HG02943 (cell line): ENCODE results near the gene FOXP4.

Source experiments
- ATAC-seq: cut with Tn5 transposase; IDR thresholded peaks from one replicate; pipeline ENCODE4 v1.9.1; 2021; ENCODE audit warnings: mild to moderate bottlenecking, low read depth, moderate library complexity; ENCODE audit not compliant: unreplicated experiment

The FOXP4 gene, protein sequence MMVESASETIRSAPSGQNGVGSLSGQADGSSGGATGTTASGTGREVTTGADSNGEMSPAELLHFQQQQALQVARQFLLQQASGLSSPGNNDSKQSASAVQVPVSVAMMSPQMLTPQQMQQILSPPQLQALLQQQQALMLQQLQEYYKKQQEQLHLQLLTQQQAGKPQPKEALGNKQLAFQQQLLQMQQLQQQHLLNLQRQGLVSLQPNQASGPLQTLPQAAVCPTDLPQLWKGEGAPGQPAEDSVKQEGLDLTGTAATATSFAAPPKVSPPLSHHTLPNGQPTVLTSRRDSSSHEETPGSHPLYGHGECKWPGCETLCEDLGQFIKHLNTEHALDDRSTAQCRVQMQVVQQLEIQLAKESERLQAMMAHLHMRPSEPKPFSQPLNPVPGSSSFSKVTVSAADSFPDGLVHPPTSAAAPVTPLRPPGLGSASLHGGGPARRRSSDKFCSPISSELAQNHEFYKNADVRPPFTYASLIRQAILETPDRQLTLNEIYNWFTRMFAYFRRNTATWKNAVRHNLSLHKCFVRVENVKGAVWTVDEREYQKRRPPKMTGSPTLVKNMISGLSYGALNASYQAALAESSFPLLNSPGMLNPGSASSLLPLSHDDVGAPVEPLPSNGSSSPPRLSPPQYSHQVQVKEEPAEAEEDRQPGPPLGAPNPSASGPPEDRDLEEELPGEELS

DNA sequence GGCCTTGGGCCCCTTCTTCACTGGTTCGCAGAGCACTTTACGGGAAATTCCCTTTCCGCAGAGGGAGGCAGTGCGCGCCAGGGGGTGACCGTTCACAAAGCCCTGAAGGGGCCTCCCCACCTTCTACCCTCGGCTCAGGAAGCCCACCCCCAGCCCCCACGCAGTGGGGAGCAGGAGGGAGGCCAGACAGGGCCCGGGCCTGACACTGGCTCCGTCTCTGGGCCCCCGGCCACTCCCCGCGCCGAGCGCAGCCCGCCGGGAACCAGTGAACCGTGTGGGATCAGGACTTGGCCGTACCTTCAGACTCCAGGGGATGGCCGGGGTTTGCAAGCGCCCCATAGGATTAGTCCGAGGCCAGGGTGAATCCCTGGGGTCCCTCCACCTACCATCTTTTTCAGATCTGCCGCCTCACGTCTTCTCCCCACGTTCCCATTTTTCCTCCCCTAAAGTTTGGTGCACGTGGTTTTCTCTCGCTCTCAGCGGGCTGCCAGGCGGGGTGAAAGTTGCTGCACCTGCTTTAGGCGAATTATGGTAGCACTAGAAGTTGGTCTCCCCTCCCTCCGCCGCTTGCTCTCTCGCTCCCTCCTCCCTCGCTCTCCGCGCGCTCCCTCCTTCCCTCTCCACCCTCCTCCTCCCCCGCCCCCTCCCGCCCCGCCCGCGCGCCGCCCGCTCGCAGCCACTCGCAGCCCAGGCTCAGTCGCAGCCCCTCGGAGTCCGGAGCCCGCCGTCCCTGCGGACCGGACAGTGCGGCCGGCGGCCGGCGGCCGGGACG, at the start of gene FOXP4:
TSS of gene FOXP4 (plus strand) at position 679 of the 772 bp plus-strand sequence. CDS start 19,380 bp downstream, outside the sequence.
- peak; percentile 75 for ATAC-seq

DNA sequence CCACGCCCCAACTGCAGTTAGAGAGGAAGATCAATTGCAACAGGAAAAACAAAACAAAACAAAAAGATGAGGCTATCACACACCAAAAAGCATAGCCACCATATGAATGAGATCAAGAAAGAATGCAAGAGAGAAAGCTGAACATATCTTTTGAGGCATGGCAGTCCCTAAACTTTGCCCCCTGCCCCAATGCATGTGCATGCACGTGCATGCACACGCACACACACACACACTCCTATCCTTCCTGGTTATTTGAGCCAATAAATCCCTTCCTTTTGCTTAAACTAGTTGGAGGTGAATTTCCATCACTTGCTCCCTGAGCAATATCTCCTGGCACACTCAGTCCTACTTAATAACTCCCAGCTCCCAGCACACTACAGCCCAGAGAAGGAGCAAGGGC, 48.6 kb upstream of the FOXP4 start:
- ATAC-seq, result no peak

DNA sequence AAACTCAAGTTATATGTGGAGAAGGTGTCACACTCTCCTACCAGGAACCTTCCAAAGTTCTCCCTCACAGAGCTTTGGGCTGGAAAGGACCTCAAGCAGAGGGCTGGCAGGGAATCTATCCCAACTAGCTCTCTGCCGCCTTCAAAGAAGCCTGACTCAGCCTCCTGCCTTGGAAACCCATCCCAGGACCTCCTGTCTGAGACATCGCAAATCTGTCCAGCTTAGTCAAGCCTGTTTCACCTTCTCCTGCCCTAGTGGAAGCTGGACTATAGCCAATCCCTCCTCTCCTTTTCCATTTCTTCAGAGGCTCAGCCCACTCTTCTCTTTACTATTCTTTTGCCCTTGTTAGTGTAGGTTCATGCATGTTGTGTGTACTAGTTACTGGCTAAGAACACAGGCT, 48.2 kb upstream of the FOXP4 start:
- ATAC-seq, result no peak

DNA sequence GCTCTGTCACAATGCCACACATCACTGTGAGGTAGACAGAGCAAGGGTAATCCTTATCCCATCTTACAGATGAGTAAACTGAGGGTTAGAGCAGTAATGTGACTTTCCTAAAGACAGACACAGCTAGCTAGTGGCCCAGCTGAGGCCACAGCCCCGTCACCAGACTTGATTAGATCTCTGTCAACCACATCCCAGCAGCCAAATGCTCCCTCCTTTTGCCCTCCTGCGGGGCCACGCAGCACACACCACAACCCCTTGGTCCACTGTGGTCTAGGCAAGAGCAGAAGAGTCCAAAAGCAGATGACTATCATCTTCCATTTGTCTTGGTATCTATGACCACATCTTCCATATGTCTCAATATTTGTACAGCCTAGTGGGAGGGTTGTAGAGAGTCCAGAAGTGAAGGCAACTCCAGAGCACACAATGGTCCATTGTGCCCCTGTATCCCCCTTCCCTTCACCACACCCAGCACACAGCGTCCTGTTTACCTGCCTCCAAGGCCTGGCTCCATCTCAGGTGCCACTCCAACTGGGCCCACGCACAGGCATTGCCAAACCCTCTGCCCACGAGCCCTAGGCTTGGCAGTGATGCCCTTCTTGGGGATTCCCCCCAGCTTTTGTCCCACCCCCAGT, 47.1 kb upstream of the FOXP4 start:
- no peak for ATAC-seq

DNA sequence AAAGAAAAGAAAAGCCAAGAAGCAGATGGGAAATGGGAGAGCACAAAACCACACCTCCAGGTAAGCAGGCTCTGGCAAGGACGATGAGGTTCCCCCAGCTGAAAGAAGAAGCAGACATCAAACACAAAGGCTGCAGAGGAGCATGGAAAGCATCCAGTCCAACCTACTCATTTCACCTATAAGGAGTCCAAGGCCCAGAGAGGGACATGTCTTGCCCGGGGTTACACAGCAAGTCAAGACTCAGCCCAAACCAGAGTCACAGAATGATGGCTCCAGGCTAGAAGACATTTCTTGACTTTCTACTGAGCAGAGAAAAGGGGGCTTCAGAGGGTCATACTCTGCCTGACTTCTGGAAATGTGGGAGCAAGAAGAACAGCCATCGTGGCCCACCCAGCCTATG, 45.6 kb upstream of the FOXP4 start:
- no peak for ATAC-seq

DNA sequence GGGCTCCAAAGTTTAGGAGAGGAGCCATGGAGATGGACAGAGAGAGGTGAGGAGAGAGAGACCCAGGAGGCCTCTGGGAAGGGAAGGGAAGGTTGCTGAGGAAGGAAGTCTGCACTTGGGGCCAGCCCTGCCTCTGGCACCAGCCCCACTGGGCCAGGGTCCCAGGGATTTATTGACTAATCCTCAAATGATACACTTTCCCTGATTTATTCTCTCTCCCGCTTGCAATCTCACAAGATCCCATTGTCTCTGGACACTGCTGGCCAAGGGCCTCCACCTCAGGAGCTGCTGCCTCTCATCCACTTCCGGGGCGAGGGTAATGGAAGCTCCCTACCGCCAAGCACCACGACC, 43.6 kb upstream of the FOXP4 start:
- ATAC-seq, result no peak

DNA sequence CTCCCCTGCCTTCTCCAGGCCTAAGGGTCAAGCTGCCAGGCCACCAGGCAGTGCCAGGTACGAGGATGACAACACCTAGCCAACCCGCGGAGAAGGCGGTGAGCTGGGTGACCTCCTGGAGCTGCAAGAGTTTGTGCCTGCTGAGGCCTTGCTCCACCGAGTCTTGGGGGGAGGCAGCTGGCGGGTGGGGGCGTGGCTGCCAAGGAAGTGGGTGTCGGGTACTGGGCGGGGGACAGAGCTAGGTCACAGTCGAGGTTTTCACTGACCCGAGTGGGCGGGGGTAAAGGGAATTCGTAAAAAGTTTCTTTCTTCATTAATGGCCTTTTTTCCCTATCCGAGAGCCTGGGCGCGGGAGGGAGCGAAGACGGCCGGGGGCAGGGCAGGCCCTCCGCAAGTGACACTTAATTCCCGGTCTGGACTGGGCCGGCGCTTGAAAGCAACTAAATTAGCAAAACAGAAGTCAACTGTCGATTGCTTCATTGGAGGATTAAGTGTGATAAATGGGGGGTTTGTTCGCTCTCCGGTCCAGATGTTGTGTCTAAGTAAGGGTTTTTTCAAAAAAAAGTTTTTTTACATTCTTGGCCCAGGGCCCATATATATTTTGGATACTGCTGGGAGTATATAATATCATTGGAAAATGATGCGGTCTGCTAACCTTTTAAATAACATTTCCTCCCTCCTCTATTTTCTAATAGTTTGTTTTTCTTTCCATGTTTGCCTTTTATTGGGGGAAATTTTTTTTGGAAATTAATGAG, 43.1 kb upstream of the FOXP4 start:
- ATAC-seq, result no peak

DNA sequence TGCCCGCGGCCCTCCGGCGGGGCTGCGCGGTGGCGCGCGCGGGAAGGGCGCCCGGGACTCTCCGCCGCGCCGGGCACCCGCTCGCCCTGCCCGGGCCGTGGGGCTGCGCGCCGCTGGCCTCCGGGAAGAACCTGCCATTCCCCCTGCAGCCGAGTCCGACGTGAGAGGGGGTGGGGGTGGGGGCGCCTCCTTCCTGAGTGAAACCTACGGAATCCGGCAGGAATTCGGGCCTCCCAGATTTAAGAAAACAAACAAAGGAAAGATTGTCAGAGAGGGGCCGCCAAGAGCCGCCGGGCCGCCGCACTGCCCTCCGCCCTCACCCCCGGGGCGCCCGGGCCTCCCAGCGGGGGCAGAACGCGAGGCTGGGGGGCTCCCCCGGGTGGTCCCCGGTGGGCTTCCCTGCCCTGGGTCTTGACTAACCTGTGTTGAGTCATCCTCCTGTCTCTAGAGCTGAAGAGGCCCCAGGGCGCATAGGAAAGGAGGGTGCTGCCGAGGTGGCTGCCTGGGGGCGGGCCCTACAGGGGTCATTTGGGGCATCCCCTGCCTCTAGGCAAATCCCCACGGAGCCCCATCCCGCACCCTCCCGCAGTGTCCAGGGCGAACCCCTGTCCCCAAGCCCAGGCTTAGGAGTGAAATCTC, 42.2 kb upstream of the FOXP4 start:
- ATAC-seq, result no peak

DNA sequence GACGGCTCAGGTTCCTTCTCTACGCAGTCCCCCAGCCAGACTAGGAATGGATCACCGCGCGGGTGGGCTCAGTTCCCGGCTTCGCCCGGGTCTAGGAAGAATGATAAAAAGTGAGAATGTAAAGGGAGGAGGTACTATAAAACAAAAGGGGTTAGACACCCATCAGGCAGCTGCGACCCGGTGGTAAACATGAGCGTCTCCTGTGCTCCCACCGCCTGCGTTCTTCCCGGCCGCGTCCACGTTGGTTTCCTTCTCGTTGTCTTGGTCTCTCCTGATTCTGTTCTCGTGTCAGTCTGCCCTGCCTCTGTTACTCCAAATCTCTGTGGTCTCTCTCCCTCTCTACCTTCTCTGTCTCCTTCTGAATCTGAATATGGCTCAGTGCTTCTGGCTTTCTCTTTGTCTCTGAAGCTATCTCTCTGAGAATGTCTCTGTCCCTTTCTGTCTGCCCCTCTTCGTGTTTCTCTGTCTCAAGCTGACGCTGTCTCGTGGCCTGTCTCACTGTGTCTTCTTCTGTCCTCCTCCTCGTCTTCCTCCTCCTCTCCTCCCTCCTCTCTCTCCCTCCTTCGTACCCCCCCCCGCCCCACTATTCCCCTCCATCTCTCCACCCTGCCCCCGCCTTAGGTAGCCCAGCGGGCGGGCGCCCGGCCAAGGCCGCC, 41.6 kb upstream of the FOXP4 start:
- no peak for ATAC-seq

DNA sequence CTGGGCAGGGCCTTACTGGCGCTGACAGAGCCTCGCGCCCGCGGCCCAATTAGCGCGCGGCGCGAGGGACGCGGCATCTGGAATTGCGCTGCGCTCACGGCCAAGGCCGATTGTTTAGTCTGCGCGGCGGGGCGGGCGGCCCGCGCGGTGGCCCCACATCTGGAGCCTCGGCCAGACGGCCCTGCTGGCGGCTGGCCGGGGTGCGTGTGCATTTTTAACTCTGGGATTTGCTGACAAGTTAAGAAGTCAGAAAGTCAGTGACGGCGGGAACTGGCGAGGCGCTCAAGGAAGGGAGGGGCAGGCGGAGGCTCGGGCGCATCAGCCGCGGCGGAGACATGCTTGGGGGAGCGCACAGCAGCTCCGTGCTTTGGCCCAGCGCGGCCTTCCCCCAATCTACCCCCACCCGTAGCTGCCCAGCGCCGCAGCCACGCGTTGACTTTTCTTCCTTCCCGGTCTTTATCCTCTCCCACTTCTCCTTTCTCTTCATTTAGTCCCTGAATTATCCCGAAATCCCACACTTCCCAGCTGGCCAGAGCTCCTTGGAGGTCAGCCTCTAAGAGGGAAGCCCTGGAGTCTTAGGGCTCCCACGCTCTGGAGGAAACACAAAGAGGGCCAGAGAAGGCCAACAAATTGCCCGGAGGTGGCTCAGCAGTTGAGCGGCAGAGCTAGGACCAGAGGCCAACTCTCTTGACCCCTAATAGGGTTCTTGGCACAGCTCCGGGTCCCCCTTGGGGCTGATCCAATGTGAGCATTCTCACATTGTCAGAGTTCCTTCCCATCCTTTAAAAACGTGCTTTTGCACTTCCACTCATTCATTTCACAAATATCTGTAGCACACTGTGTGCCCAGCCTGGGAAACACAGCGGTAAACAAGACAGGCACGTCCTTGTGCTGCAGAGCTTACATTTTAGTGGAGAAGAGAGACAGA, 40.8 kb upstream of the FOXP4 start:
- no peak for ATAC-seq

DNA sequence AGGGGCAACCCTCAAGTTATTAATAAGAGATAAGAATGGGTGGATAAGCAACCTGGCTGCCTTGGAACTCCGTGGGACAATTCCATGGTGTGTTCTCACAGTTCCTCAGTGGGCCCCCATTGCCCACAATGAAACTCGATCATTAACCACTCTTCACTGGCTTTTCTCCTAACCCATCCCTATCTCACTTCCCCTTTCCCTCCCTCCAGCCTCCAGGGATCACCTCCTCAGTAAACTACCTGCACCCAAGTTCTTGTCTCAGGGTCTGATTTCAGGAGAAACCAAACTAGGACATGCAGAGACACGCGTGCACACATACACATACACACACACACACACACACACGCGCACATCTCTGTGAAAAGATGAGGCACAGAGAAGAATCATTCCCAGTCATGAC, 37.7 kb upstream of the FOXP4 start:
- ATAC-seq, result no peak

DNA sequence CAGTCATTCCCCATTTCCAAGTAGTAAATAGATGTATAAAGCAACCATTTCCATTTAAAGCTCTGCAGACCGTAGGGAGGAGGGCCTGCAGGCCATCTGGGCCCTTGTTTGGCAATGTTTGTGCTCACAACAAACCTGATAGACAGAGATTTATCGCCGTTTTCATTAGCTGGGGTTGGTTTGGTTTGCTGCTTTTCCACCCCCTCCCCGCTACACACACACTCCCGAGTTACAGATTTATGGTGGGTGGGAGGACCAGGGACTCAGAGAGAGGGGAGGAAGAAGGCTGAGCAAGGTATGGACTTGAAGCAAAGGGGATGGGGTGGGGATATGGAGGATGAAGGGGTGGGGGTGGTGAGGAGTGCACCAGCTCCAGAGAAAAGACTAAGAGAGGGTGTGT, 36.6 kb upstream of the FOXP4 start:
- no peak for ATAC-seq

DNA sequence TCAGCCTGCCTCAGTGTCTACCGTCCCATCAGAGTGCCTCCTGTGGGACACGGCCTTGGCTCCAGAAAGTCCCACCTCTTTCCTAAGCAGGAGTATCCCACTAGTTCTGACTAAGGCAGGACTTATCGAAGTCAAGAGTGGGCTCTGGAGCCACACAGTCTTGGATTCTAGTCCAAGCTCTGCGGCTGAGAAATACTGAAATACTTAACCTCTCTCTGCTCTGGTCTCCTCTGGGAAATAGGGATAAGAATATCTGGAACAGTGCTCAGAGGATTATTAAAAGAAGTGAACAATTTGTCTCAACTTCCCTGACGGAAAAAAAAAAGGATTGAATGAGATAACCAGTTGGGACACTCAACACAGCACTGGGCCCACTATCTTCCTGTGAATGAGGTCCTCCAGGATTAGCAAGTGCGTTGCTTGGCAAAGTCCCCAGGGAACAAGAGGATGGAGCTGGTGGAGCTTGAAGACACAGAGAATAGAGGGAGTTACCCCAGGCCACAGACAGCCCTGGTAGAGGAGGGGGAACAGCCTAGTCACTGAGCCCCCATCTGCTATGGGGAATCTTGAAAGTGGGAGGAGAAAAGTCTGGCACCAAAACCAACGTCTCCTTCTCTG, 34.6 kb upstream of the FOXP4 start:
- no peak for ATAC-seq

DNA sequence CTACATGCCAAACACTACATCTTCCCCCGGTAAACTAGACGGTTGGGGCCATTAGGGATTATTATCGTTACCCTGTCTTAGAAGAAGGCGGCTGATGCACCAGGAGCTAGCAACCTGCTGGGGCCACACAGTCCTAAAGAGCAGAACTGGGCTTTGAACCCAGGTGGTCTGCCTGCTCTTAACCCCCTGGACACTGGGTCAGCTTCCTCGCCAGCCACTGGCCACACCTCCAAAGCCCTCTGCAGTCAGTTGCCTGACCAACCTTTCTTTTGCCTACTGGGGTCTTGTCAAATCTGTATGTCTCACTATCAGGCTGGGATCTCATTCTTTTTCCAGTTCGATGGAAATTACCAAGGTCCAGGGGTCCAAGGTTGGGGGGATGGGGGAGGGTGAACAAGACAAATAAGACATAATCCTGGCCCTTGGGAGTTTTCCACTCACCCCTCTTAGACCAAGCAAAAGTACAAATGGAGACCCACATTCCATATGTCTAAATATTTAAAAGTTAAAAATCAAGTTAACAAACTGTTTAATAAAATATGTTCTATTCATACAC, 34.0 kb upstream of the FOXP4 start:
- ATAC-seq, result no peak

DNA sequence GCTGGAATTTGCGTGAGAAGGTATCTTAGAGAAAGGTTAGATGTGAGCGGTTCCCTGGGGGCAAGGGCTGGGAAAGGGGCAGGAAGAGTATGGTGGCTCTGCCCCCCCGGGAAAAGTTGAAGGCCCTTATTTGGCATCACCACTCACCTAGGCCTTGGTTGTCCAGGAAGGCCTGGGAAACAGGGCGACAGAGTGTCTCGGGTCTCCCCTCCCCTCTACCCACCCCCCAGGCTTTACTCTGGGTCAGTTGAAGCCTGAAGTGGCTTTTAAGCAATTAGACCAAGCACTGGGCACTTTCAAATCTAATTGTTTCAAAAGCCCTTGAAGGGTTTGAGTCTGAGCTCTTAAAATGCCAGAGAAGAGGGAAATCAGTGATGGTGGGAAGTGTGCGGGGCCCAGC, 30.2 kb upstream of the FOXP4 start:
- no peak for ATAC-seq

DNA sequence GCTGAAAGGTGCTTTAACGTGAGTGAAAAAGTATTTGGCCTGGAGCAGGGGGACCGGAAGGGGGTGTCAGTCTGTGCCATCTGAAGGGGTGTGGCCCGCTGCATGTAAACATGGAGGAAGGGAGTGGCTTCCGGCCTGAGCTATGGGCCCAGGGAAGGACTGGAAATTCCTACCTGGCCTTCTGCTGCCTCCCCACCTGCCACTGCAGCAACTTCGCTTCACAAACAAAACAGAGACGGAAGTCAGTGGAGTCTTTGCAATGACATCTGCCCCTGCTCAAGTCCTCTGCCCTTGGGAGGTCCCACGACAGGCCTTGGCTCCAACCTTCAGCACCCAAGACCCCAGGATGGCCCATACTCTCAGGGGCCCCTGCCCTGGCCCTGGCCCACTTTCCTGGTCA, 28.1 kb upstream of the FOXP4 start:
- no peak for ATAC-seq

DNA sequence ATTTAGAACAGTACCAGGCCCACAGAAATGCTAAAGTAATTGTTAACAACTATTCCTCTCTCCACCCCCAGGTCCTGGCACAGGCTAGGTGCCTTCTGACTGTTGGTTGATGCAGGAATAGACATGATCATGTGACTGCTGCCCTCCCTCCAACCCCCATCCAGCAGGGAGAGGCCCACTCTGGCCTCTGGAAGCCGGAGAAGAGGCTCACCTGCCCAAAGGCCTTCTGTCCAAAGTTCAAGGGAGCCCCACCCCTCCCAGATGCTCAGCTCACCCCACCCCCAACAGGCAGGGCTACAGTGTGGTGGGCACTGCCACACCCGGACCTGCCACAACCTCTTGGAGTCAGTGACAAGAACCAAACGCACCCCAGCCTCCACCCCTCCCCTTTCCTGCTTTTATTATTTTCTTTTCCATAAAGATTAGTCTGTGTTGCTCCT, 26.9 kb upstream of the FOXP4 start:
- ATAC-seq, result no peak
